DND-41 (cell line): Measurements from ENCODE around the gene WLS.

Experiments
- ATAC-seq: fragments of 200-7000 bp; cut with Tn5 transposase; 3 replicates; pipeline ENCODE4 v1.9.1; 2021; ENCODE audit warnings: low read depth; ENCODE audit not compliant: insufficient read depth
- DNase-seq: peaks from one replicate; pipeline ENCODE4 v3.0.0-alpha.2; 2020
- H2AFZ ChIP-seq: 2 replicates; pipeline ENCODE4 v1.6.0; 2012; ENCODE audit warnings: low read depth, low read length
- H3K27ac ChIP-seq: 2 replicates; pipeline ENCODE4 v1.5.1; 2012; ENCODE audit warnings: low read length, inconsistent platforms
- H3K27me3 ChIP-seq: fragments of 200-600 bp; sonication (generic); 2 replicates; pipeline ENCODE4 v1.6.0; 2012; ENCODE audit warnings: low read length, mild to moderate bottlenecking, inconsistent platforms; ENCODE audit not compliant: insufficient read depth, poor library complexity
- H3K36me3 ChIP-seq: 2 replicates; pipeline ENCODE4 v1.5.1; 2012; ENCODE audit warnings: low read length, inconsistent platforms; ENCODE audit not compliant: insufficient read depth
- H3K4me1 ChIP-seq: 2 replicates; pipeline ENCODE4 v1.5.1; 2012; ENCODE audit warnings: mild to moderate bottlenecking, low read length; ENCODE audit not compliant: insufficient read depth
- H3K4me2 ChIP-seq: 2 replicates; pipeline ENCODE4 v1.6.0; 2012; ENCODE audit warnings: mild to moderate bottlenecking, moderate library complexity, low read length, inconsistent platforms; ENCODE audit not compliant: insufficient read depth
- H3K4me3 ChIP-seq, 2 experiments: fragments of 200-600 bp in 1 of 2; shearing (Covaris generic) in 1 of 2; 2 replicates each; pipeline ENCODE4 v1.5.1; 2012 to 2016; ENCODE audit warnings: inconsistent platforms in 2 of 2, low read length in 2 of 2, mild to moderate bottlenecking in 2 of 2, low read depth in 1 of 2, moderate library complexity in 1 of 2
- H3K79me2 ChIP-seq: 2 replicates; pipeline ENCODE4 v1.6.0; 2012; ENCODE audit warnings: low read length, inconsistent platforms; ENCODE audit not compliant: insufficient read depth
- H3K9ac ChIP-seq: 2 replicates; pipeline ENCODE4 v1.6.0; 2012; ENCODE audit warnings: low read depth, mild to moderate bottlenecking, inconsistent platforms, low read length, moderate library complexity
- H3K9me3 ChIP-seq: 2 replicates; pipeline ENCODE4 v1.5.1; 2012; ENCODE audit warnings: low read length, moderate library complexity, mild to moderate bottlenecking, inconsistent platforms; ENCODE audit not compliant: insufficient read depth, severe bottlenecking
- H4K20me1 ChIP-seq: 2 replicates; pipeline ENCODE4 v1.6.0; 2012; ENCODE audit warnings: low read length; ENCODE audit not compliant: insufficient read depth
- CTCF ChIP-seq: IDR thresholded peaks from 2 replicates; pipeline ENCODE4 v1.5.1; 2012; ENCODE audit warnings: borderline replicate concordance, low read length, moderate library complexity, mild to moderate bottlenecking; ENCODE audit not compliant: poor library complexity, severe bottlenecking; ENCODE audit errors: extremely low read depth
- EZH2 ChIP-seq: IDR thresholded peaks from 3 replicates; pipeline ENCODE4 v1.6.1; 2012; ENCODE audit warnings: borderline replicate concordance, low read depth, mild to moderate bottlenecking, moderate library complexity, low read length, inconsistent platforms; ENCODE audit not compliant: severe bottlenecking

Gene WLS

GRCh38 chr1:68213843-68214242 is 18.5 kb downstream of the WLS start:
- Histone ChIP-seq H3K9me3 (no peaks in the 10 kb centered on the region), H3K4me3 (no peak overlapping the region), H4K20me1 (no peaks in the 10 kb centered on the region), H3K36me3 (no peaks in the 10 kb centered on the region), H3K79me2 (no peaks in the 10 kb centered on the region), H3K27ac (no peak overlapping the region), H3K27me3 (no peaks in the 10 kb centered on the region), H3K9ac (no peak overlapping the region), H3K4me1 (no peaks in the 10 kb centered on the region), H2AFZ (no peak overlapping the region), H3K4me2 (no peak overlapping the region)
- ATAC-seq (no peak), DNase-seq (no peak)
- TF ChIP-seq EZH2 (no peak), CTCF (no peak)

- TF ChIP-seq EZH2 (no peak), CTCF (no peak)
- Histone ChIP-seq H3K27me3 (no peaks in the 10 kb centered on the region), H2AFZ (no peak overlapping the region), H3K4me2 (no peak overlapping the region), H3K27ac (no peak overlapping the region), H3K4me1 (no peaks in the 10 kb centered on the region), H3K4me3 (no peak overlapping the region), H3K36me3 (no peaks in the 10 kb centered on the region), H4K20me1 (no peaks in the 10 kb centered on the region), H3K9me3 (no peaks in the 10 kb centered on the region), H3K79me2 (no peaks in the 10 kb centered on the region), H3K9ac (no peak overlapping the region)
- ATAC-seq (no peak), DNase-seq (no peak)
Observed at GRCh38 chr1:68211761-68212380, 20.5 kb downstream of the WLS start.

GRCh38 chr1:68210829-68211228 is 21.5 kb downstream of the WLS start:
- Histone ChIP-seq H3K79me2 (no peaks in the 10 kb centered on the region), H3K4me2 (no peak overlapping the region), H3K4me1 (no peaks in the 10 kb centered on the region), H3K9ac (no peak overlapping the region), H3K36me3 (no peaks in the 10 kb centered on the region), H3K27me3 (no peaks in the 10 kb centered on the region), H2AFZ (no peak overlapping the region), H3K4me3 (no peak overlapping the region), H3K9me3 (no peaks in the 10 kb centered on the region), H3K27ac (no peak overlapping the region), H4K20me1 (no peaks in the 10 kb centered on the region)
- DNase-seq: no peak
- no peak for TF ChIP-seq CTCF
- TF ChIP-seq EZH2: no peak
- ATAC-seq: no peak

- no peak overlapping the region for H3K27ac ChIP-seq
- no peak overlapping the region for H2AFZ ChIP-seq
- H3K27me3 ChIP-seq: no peaks in the 10 kb centered on the region
- H3K4me3 ChIP-seq: no peak overlapping the region
- TF ChIP-seq EZH2: no peak
- no peak for TF ChIP-seq CTCF
- H3K9ac ChIP-seq: no peak overlapping the region
- H3K4me1 ChIP-seq: no peaks in the 10 kb centered on the region
- ATAC-seq: no peak
- H3K36me3 ChIP-seq: no peaks in the 10 kb centered on the region
- no peak overlapping the region for H3K4me2 ChIP-seq
- no peak for DNase-seq
- no peaks in the 10 kb centered on the region for H3K79me2 ChIP-seq
- H4K20me1 ChIP-seq: no peaks in the 10 kb centered on the region
- H3K9me3 ChIP-seq: no peaks in the 10 kb centered on the region
Observed at GRCh38 chr1:68210027-68210426, 22.3 kb downstream of the WLS start.
